ENCODE results near the gene DEFB124. TPM values are rescaled to one million over a fixed set of nuclear protein-coding genes. Genes with fewer than 3 reads are reported as not detected.

The DEFB124 gene
- total RNA-seq, 1 experiment from 2014 or later, result not detected

- BruUV-seq (replicated peaks), result no TSS peak
- no peaks in the 10 kb centered on the region for H3K9me2 ChIP-seq (replicated peaks; ENCODE audit: low read length)
- H2AFZ ChIP-seq (ENCODE audit: low read length), result no peak overlapping the region
- CTCF ChIA-PET, result no interaction called here
- ATAC-seq (no peak), DNase-seq (no peak)
- H3K79me2 ChIP-seq (ENCODE audit: low read length), result no peaks in the 10 kb centered on the region
- H3K9ac ChIP-seq (ENCODE audit: low read length), result no peak overlapping the region
- H3F3A ChIP-seq (ENCODE audit: low read length, unreplicated experiment), result no peaks in the 10 kb centered on the region
- no peaks in the 10 kb centered on the region for H3K9me3 ChIP-seq (ENCODE audit: low read length)
- H3K4me2 ChIP-seq (ENCODE audit: low read length), result no peak overlapping the region
- no peak overlapping the region for H3K4me3 ChIP-seq (ENCODE audit: low read length)
- TF ChIP-seq EZH2phosphoT487 (IDR thresholded peaks at IDR 0.05; ENCODE audit: borderline replicate concordance, low read length), result no peak
- TF ChIP-seq EZH2 (IDR thresholded peaks at IDR 0.05; ENCODE audit: low read length, unreplicated experiment), result no peak
- TF ChIP-seq, protein P1, sequence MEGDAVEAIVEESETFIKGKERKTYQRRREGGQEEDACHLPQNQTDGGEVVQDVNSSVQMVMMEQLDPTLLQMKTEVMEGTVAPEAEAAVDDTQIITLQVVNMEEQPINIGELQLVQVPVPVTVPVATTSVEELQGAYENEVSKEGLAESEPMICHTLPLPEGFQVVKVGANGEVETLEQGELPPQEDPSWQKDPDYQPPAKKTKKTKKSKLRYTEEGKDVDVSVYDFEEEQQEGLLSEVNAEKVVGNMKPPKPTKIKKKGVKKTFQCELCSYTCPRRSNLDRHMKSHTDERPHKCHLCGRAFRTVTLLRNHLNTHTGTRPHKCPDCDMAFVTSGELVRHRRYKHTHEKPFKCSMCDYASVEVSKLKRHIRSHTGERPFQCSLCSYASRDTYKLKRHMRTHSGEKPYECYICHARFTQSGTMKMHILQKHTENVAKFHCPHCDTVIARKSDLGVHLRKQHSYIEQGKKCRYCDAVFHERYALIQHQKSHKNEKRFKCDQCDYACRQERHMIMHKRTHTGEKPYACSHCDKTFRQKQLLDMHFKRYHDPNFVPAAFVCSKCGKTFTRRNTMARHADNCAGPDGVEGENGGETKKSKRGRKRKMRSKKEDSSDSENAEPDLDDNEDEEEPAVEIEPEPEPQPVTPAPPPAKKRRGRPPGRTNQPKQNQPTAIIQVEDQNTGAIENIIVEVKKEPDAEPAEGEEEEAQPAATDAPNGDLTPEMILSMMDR (conservative IDR thresholded peaks at IDR 0.05; ENCODE audit: low read depth, low read length), result no peak
- no peaks in the 10 kb centered on the region for H3K4me1 ChIP-seq (ENCODE audit: insufficient read depth, low read length)
- POLR2A ChIA-PET (ENCODE audit: unreplicated experiment), result no interaction called here
- H3K27me3 ChIP-seq (ENCODE audit: low read length), result no peaks in the 10 kb centered on the region
- no peak overlapping the region for H3K27ac ChIP-seq (ENCODE audit: low read length)
- no peaks in the 10 kb centered on the region for H4K20me1 ChIP-seq (ENCODE audit: low read length)
- H3K36me3 ChIP-seq (ENCODE audit: low read depth, low read length), result no peaks in the 10 kb centered on the region
- intact Hi-C loops (cut with micrococcal nuclease), result no loop called here
These were observed 22.4 kb downstream of the DEFB124 start for GRCh38 chr20:31452575-31452974.

DNA sequence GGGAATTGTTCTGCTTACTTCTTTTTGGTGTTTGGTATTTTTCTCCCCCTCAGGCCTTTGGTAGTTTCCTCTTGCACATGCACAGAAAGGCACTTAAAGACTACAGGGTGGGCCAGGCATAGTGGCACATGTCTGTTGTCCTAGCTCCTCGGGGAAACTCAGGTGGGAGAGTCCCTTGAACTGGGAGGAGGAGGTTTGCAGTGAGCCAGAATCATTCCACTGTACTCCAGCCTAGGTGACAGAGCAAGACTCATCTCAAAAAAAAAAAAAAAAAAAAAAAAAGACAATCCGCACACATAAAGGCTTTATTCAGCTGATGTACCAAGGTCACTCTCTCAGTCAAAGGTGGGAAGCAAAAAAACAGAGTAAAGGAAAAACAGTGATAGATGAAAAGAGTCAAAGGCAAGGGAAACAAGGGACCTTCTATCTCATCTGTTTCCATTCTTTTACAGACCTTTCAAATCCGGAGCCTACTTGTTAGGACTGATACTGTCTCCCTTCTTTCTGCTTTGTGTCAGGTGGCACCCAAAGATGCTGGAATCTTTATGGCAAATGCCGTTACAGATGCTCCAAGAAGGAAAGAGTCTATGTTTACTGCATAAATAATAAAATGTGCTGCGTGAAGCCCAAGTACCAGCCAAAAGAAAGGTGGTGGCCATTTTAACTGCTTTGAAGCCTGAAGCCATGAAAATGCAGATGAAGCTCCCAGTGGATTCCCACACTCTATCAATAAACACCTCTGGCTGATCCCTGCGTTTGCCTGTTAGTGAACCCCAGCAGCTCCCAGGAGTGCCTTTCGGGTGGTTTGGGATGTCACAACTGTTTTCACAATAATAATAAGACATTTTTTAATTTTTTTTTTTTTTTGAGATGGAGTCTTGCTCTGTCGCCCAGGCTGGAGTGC lies 25.2 kb downstream of the DEFB124 start:
- Histone ChIP-seq H3K79me2 (ENCODE audit: low read length) (no peaks in the 10 kb centered on the region), H3F3A (ENCODE audit: low read length, unreplicated experiment) (no peaks in the 10 kb centered on the region), H3K36me3 (ENCODE audit: low read depth, low read length) (no peaks in the 10 kb centered on the region), H3K4me2 (ENCODE audit: low read length) (no peak overlapping the region), H3K4me3 (ENCODE audit: low read length) (no peak overlapping the region), H3K27me3 (ENCODE audit: low read length) (peaks cover 18% of the 10 kb centered on the region), H3K4me1 (ENCODE audit: insufficient read depth, low read length) (no peaks in the 10 kb centered on the region), H3K9me3 (ENCODE audit: low read length) (no peaks in the 10 kb centered on the region), H2AFZ (ENCODE audit: low read length) (no peak overlapping the region), H3K9me2 (replicated peaks; ENCODE audit: low read length) (no peaks in the 10 kb centered on the region), H3K27ac (ENCODE audit: low read length) (no peak overlapping the region), H3K9ac (ENCODE audit: low read length) (no peak overlapping the region), H4K20me1 (ENCODE audit: low read length) (no peaks in the 10 kb centered on the region)
- DNase-seq, result no peak
- POLR2A ChIA-PET (ENCODE audit: unreplicated experiment), result no interaction called here
- TF ChIP-seq EZH2phosphoT487 (IDR thresholded peaks at IDR 0.05; ENCODE audit: borderline replicate concordance, low read length), result no peak
- TF ChIP-seq, protein P1 (conservative IDR thresholded peaks at IDR 0.05; ENCODE audit: low read depth, low read length), result no peak
- no peak for TF ChIP-seq EZH2 (IDR thresholded peaks at IDR 0.05; ENCODE audit: low read length, unreplicated experiment)
- CTCF ChIA-PET, result interaction anchor here (0.7 kb wide), 1 partner anchor 54 kb away, joined by 3 read pairs; no protein-coding TSS in a partner anchor
- BruUV-seq (replicated peaks), result no TSS peak
- no peak for ATAC-seq
- intact Hi-C loops (cut with micrococcal nuclease), result no loop called here

Data from PC-3 (cell line).